Gastrocnemius medialis (tissue), 4 donors: ENCODE measurements around the gene ARL6IP5.
A peak's percentile ranks its signal among the peaks of the same experiment; 100 is the strongest.

Experiments
- POLR2A ChIP-seq, 2 donors: fragments of 450-650 bp; IDR thresholded peaks; one replicate each; pipeline ENCODE4 v1.6.1; 2017; ENCODE audit warnings: antibody characterized with exemption in 2 of 2, mild to moderate bottlenecking in 2 of 2, moderate library complexity in 2 of 2
- TF ChIP-seq, protein P1 (sequence below), 5 experiments: fragments of 450-650 bp in 3 of 5; fragments of 200-600 bp in 2 of 5; sonication (generic) in 2 of 5; IDR thresholded peaks in 4 of 5; conservative IDR thresholded peaks in 1 of 5; 1 replicate in 4 of 5; 2 replicates in 1 of 5; pipeline ENCODE4 v1.5.1; 2016 to 2019; ENCODE audit warnings: antibody characterized with exemption in 5 of 5, mild to moderate bottlenecking in 3 of 5, moderate library complexity in 3 of 5

DNA sequence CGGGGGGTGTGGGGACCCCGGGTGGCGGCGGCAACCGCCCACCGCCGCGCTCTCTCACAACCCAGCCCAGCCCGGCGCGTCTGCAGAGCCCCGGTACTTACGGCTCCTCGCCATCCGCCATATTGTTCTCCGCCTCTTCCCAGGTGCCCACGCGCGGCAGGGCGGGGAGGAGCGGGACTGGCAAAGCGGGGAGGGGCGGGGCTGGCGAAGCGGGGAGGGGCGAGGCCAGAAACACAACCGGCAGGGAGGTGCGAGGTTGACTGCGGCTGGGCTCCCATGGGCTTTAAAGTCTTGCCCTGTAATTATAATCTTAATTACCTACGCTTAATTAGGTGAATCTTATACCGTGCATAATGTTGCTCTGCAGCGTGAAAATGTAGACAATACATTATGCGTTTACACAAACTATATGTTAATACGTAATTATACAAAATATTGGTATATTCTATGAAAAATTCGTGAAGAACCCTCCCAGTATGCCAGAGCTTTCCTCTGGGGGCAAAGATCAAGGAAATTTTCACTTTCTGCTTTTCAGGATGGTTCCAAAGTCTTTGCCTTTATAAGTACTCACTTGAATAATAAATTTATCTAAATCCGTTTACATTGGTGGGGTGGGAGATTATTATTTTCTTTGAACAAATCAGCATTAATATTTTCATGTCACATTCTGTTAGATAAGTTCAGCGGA, 4.4 kb upstream of the ARL6IP5 start, which contains the start of gene UBA3:
- TF ChIP-seq, protein P1, sequence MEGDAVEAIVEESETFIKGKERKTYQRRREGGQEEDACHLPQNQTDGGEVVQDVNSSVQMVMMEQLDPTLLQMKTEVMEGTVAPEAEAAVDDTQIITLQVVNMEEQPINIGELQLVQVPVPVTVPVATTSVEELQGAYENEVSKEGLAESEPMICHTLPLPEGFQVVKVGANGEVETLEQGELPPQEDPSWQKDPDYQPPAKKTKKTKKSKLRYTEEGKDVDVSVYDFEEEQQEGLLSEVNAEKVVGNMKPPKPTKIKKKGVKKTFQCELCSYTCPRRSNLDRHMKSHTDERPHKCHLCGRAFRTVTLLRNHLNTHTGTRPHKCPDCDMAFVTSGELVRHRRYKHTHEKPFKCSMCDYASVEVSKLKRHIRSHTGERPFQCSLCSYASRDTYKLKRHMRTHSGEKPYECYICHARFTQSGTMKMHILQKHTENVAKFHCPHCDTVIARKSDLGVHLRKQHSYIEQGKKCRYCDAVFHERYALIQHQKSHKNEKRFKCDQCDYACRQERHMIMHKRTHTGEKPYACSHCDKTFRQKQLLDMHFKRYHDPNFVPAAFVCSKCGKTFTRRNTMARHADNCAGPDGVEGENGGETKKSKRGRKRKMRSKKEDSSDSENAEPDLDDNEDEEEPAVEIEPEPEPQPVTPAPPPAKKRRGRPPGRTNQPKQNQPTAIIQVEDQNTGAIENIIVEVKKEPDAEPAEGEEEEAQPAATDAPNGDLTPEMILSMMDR (IDR thresholded peaks at IDR 0.05 in 4 of 5, conservative IDR thresholded peaks at IDR 0.05 in 1 of 5): no peak
- TF ChIP-seq POLR2A (IDR thresholded peaks at IDR 0.05): peak in 1 of 2 donors; percentile 25
